Measurements from ENCODE around the gene STUB1.

GRCh38 chr16:720990-721764 is 41.0 kb downstream of the STUB1 start, which contains the start of gene ANTKMT:
- TF ChIP-seq, protein P1, sequence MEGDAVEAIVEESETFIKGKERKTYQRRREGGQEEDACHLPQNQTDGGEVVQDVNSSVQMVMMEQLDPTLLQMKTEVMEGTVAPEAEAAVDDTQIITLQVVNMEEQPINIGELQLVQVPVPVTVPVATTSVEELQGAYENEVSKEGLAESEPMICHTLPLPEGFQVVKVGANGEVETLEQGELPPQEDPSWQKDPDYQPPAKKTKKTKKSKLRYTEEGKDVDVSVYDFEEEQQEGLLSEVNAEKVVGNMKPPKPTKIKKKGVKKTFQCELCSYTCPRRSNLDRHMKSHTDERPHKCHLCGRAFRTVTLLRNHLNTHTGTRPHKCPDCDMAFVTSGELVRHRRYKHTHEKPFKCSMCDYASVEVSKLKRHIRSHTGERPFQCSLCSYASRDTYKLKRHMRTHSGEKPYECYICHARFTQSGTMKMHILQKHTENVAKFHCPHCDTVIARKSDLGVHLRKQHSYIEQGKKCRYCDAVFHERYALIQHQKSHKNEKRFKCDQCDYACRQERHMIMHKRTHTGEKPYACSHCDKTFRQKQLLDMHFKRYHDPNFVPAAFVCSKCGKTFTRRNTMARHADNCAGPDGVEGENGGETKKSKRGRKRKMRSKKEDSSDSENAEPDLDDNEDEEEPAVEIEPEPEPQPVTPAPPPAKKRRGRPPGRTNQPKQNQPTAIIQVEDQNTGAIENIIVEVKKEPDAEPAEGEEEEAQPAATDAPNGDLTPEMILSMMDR (IDR thresholded peaks at IDR 0.05) = peak in 1 of 4 donors; percentile 11
- peak; percentile 82 for TF ChIP-seq POLR2A (IDR thresholded peaks at IDR 0.05)

Data from right lobe of liver (tissue), 4 donors.